Endothelial cell of umbilical vein (primary cell): ENCODE data around the gene KISS1R. TPM values are rescaled to one million over a fixed set of nuclear protein-coding genes. Genes with fewer than 3 reads are reported as not detected.

Experiments
- BruUV-seq: library from RNA; stranded (reverse); fragments of 400-500 nt; replicated peaks from 2 replicates; lab custom pipeline; 2021; lab: Mats Ljungman, UMichigan
- CTCF ChIA-PET: fragments of 300-600, 350-600 bp; sonication (Branson Sonifier 250); formaldehyde crosslinking; loops from one replicate; lab custom pipeline; 2021; ENCODE audit warnings: antibody characterized with exemption, inconsistent platforms; lab: Charles Lee
- POLR2A ChIA-PET: fragments of 300-600, 350-600 bp; sonication (Branson Sonifier 250); formaldehyde crosslinking; loops from one replicate; lab custom pipeline; 2021; ENCODE audit warnings: antibody characterized with exemption, inconsistent platforms; lab: Charles Lee
- DNase-seq: peaks from one replicate; pipeline ENCODE4 v3.0.0-alpha.2; 2011; ENCODE audit warnings: low read depth, low spot score
- FAIRE-seq: peaks from 2 replicates; lab custom pipeline; 2011; peaks lifted over from hg19 to GRCh38; lab: Jason Lieb, UNC
- H2AFZ ChIP-seq: 2 replicates; pipeline ENCODE4 v1.6.0; 2012; ENCODE audit warnings: low read depth, low read length, control low read depth, inconsistent platforms
- H3K27ac ChIP-seq: 2 replicates; pipeline ENCODE4 v1.5.1; 2011; ENCODE audit warnings: low read depth, mild to moderate bottlenecking, control low read depth, low read length, moderate library complexity; ENCODE audit not compliant: insufficient read depth
- H3K27me3 ChIP-seq, 2 experiments: 2 replicates each; pipeline versions ENCODE4 v1.6.0 to v1.6.1; 2011; ENCODE audit warnings: low read length in 2 of 2, mixed read lengths in 1 of 2; ENCODE audit not compliant: control insufficient read depth in 2 of 2, insufficient read depth in 2 of 2
- H3K36me3 ChIP-seq, 2 experiments: 2 replicates in 1 of 2; 3 replicates in 1 of 2; pipeline ENCODE4 v1.5.1; 2011; ENCODE audit warnings: low read length in 2 of 2, mild to moderate bottlenecking in 1 of 2, moderate library complexity in 1 of 2; ENCODE audit not compliant: control insufficient read depth in 2 of 2, insufficient read depth in 2 of 2; ENCODE audit errors: extremely low read depth in 1 of 2
- H3K4me1 ChIP-seq: 3 replicates; pipeline ENCODE4 v1.5.1; 2011; ENCODE audit warnings: mild to moderate bottlenecking, low read length; ENCODE audit not compliant: control insufficient read depth, insufficient read depth; ENCODE audit errors: extremely low read depth
- H3K4me2 ChIP-seq: 2 replicates; pipeline ENCODE4 v1.6.1; 2011; ENCODE audit warnings: low read length, control low read depth, mixed read lengths; ENCODE audit not compliant: insufficient read depth
- H3K4me3 ChIP-seq, 3 experiments: fragments of 200-600 bp in 1 of 3; sonication (generic), shearing (Covaris generic) in 1 of 3; replicated peaks in 1 of 3; 2 replicates each; pipeline ENCODE4 v1.5.1; 2011 to 2016; ENCODE audit warnings: control low read depth in 3 of 3, low read length in 3 of 3, mild to moderate bottlenecking in 2 of 3, inconsistent platforms in 1 of 3, low read depth in 1 of 3, moderate library complexity in 1 of 3; ENCODE audit not compliant: insufficient read depth in 1 of 3
- H3K79me2 ChIP-seq: 2 replicates; pipeline ENCODE4 v1.6.0; 2012; ENCODE audit warnings: low read length, inconsistent platforms; ENCODE audit not compliant: control insufficient read depth, insufficient read depth
- H3K9ac ChIP-seq: replicated peaks from 2 replicates; pipeline ENCODE3; 2011; ENCODE audit warnings: low read length, control low read depth; ENCODE audit not compliant: insufficient read depth; ENCODE audit errors: extremely low read depth
- H3K9me1 ChIP-seq: replicated peaks from 3 replicates; pipeline ENCODE4 v1.6.0; 2011; ENCODE audit warnings: mild to moderate bottlenecking, low read length; ENCODE audit not compliant: control insufficient read depth, insufficient read depth; ENCODE audit errors: extremely low read depth
- H3K9me3 ChIP-seq: replicated peaks from 2 replicates; pipeline ENCODE4 v1.5.1; 2012; ENCODE audit warnings: low read length, inconsistent platforms; ENCODE audit not compliant: control insufficient read depth, insufficient read depth
- H4K20me1 ChIP-seq: replicated peaks from 2 replicates; pipeline ENCODE3; 2011; ENCODE audit warnings: mild to moderate bottlenecking, low read length; ENCODE audit not compliant: control insufficient read depth, insufficient read depth; ENCODE audit errors: extremely low read depth
- EZH2 ChIP-seq: IDR thresholded peaks from 2 replicates; pipeline ENCODE4 v1.6.1; 2012; ENCODE audit warnings: borderline replicate concordance, low read depth, mild to moderate bottlenecking, moderate library complexity, low read length, inconsistent platforms; ENCODE audit not compliant: severe bottlenecking
- FOS ChIP-seq: IDR thresholded peaks from 2 replicates; pipeline ENCODE4 v1.6.1; 2011; ENCODE audit warnings: mild to moderate bottlenecking, low read length, moderate library complexity, borderline replicate concordance; ENCODE audit not compliant: insufficient read depth
- GATA2 ChIP-seq: IDR thresholded peaks from 2 replicates; pipeline ENCODE4 v1.7.0; 2011; ENCODE audit warnings: low read depth, mild to moderate bottlenecking, moderate library complexity, mixed read lengths, low read length; ENCODE audit not compliant: insufficient read length, insufficient read depth
- JUN ChIP-seq: IDR thresholded peaks from 2 replicates; pipeline ENCODE4 v1.6.1; 2011; ENCODE audit warnings: borderline replicate concordance, low read depth; ENCODE audit not compliant: insufficient read length, insufficient read depth
- MAX ChIP-seq: IDR thresholded peaks from 2 replicates; pipeline ENCODE4 v1.6.1; 2011; ENCODE audit not compliant: insufficient read depth, insufficient read length
- MYC ChIP-seq: IDR thresholded peaks from one replicate; pipeline ENCODE4 v1.6.1; 2011; ENCODE audit warnings: mild to moderate bottlenecking, low read depth, low read length
- POLR2A ChIP-seq: IDR thresholded peaks from 2 replicates; pipeline ENCODE4 v1.6.1; 2012; ENCODE audit warnings: low read depth, mild to moderate bottlenecking, control low read depth, low read length
- POLR2AphosphoS5 ChIP-seq: IDR thresholded peaks from 2 replicates; pipeline ENCODE4 v1.6.1; 2012; ENCODE audit warnings: low read depth, mild to moderate bottlenecking, control low read depth, low read length, moderate library complexity; ENCODE audit not compliant: insufficient read depth
- dilution Hi-C: fragments of 300-500 bp; cut with MboI; formaldehyde crosslinking; loops from one replicate; pipeline ENCODE4 v1.15.0; 2019; ENCODE audit warnings: low sequenced_read_pairs; ENCODE audit not compliant: extremely low pct_ligation_motif_present
- intact Hi-C: fragments of 100-400 bp; cut with micrococcal nuclease; formaldehyde crosslinking; loops from one replicate; pipeline ENCODE4 v1.10.0; 2022
- polyA plus RNA-seq, 4 experiments: library from polyadenylated mRNA; depleted of rRNA in 3 of 4; stranded (reverse) in 3 of 4; unstranded in 1 of 4; fragments of >200 nt; gene quantifications; 2 replicates each; pipeline versions ENCODE4 v1.2.1 to v1.2.3, GENCODE V29; 2011 to 2012; ENCODE audit warnings: missing spikeins in 1 of 4
- total RNA-seq: library from RNA; stranded (reverse); gene quantifications from 2 replicates; pipeline ENCODE4 v1.2.3, GENCODE V29; 2021
- TF ChIP-seq, protein P1 (sequence below), 2 donors: IDR thresholded peaks; 1 replicate in 1 of 2; 2 replicates in 1 of 2; pipeline ENCODE4 v1.5.1; 2011; ENCODE audit warnings: low read length in 2 of 2, mild to moderate bottlenecking in 2 of 2, moderate library complexity in 2 of 2, control low read depth in 1 of 2, inconsistent platforms in 1 of 2, low read depth in 1 of 2; ENCODE audit not compliant: insufficient read depth in 1 of 2; ENCODE audit errors: extremely low read depth in 1 of 2

The KISS1R gene
- total and polyA plus RNA-seq, 2 donors (not counting 3 experiments of a cell fraction or from before 2014, with no cell fraction given), result not detected

DNA sequence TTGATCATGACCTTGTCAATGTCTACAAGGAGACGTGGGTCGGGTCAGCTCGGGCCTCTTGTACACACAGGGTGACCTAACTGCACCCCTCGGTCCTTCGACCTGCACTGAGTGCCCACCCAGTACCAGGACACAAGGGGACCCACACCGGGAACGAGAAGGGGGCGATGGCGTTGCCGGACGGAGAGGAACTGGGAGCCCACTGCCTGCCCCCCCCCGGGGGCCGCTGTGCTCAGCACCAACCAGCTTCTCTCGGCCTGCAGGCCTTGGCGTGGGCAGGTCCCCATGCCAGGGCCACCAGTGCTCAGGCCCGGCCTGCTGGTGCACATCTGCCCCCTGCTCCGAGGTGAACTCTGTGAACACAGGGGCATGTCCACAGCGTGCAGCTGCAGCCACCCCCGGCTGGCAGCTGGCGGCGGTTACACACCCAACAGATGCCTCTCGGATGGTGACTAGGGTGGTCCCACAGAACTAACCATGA is 43.5 kb upstream of the KISS1R start:
- DNase-seq, result no peak
- BruUV-seq, result no TSS peak
- no peak for FAIRE-seq
- H3K9ac ChIP-seq, result no peak overlapping the region
- peaks cover 0 to 17% of the 10 kb centered on the region in 2 experiments for H3K36me3 ChIP-seq
- no peak overlapping the region for H3K4me3 ChIP-seq
- CTCF ChIA-PET, result interaction anchor here (2.0 kb wide), 1 partner anchor 10 kb away, joined by 7 read pairs; no protein-coding TSS in a partner anchor
- no peak overlapping the region for H3K4me2 ChIP-seq
- intact Hi-C loops, result no loop called here
- no peaks in the 10 kb centered on the region for H3K9me3 ChIP-seq
- no peak overlapping the region for H2AFZ ChIP-seq
- no peaks in the 10 kb centered on the region for H3K27me3 ChIP-seq
- no peak overlapping the region for H3K27ac ChIP-seq
- H3K4me1 ChIP-seq, result peaks cover 9% of the 10 kb centered on the region
- no peaks in the 10 kb centered on the region for H4K20me1 ChIP-seq
- H3K9me1 ChIP-seq, result no peaks in the 10 kb centered on the region
- dilution Hi-C loops, result no loop called here
- no peaks in the 10 kb centered on the region for H3K79me2 ChIP-seq
- POLR2A ChIA-PET, result no interaction called here
- TF ChIP-seq EZH2 (no peak), MAX (no peak), FOS (no peak), JUN (no peak), POLR2AphosphoS5 (no peak), MYC (no peak), GATA2 (no peak), POLR2A (no peak)
- TF ChIP-seq, protein P1, sequence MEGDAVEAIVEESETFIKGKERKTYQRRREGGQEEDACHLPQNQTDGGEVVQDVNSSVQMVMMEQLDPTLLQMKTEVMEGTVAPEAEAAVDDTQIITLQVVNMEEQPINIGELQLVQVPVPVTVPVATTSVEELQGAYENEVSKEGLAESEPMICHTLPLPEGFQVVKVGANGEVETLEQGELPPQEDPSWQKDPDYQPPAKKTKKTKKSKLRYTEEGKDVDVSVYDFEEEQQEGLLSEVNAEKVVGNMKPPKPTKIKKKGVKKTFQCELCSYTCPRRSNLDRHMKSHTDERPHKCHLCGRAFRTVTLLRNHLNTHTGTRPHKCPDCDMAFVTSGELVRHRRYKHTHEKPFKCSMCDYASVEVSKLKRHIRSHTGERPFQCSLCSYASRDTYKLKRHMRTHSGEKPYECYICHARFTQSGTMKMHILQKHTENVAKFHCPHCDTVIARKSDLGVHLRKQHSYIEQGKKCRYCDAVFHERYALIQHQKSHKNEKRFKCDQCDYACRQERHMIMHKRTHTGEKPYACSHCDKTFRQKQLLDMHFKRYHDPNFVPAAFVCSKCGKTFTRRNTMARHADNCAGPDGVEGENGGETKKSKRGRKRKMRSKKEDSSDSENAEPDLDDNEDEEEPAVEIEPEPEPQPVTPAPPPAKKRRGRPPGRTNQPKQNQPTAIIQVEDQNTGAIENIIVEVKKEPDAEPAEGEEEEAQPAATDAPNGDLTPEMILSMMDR (IDR thresholded peaks at IDR 0.05; ENCODE audit: extremely low read depth in 1 of 2, insufficient read depth in 1 of 2, low read depth in 1 of 2, low read length in 2 of 2), result no peak
